Lower leg skin (tissue), 4 donors: ENCODE results near the gene UBXN6. TPM values are rescaled to one million over a fixed set of nuclear protein-coding genes. Genes with fewer than 3 reads are reported as not detected.

ENCODE experiments used
- DNase-seq, 2 donors: peaks; one replicate each; pipeline ENCODE4 v3.0.0-alpha.2; 2019; ENCODE audit warnings: low spot score in 2 of 2
- H3K4me3 ChIP-seq: fragments of 200-600 bp; sonication (generic); 2 replicates; pipeline ENCODE4 v1.5.1; 2017; ENCODE audit warnings: mild to moderate bottlenecking, low read depth; ENCODE audit not compliant: poor library complexity, severe bottlenecking
- POLR2A ChIP-seq, 2 donors: fragments of 450-650 bp; IDR thresholded peaks; one replicate each; pipeline ENCODE4 v1.6.1; 2016 to 2017; ENCODE audit warnings: antibody characterized with exemption in 2 of 2, mild to moderate bottlenecking in 1 of 2, moderate library complexity in 1 of 2
- WGBS, 2 donors: methylation state at CpG; one replicate each; pipeline ENCODE4 v1.1.5; 2018; 5-methylcytosine and 5-hydroxymethylcytosine counted together
- intact Hi-C: fragments of 100-400 bp; cut with DNase I; formaldehyde crosslinking; loops from one replicate; pipeline ENCODE4 v1.15.0; 2023; ENCODE audit warnings: low total_unique reads
- total RNA-seq, 4 donors: library from RNA; depleted of rRNA; stranded (reverse); fragments of >200 nt; gene quantifications; one replicate each; pipeline ENCODE4 v1.1.0, GENCODE V29; 2016
- TF ChIP-seq, protein P1 (sequence below), 3 donors: fragments of 450-650 bp; IDR thresholded peaks; one replicate each; pipeline ENCODE4 v1.5.1; 2016; ENCODE audit warnings: antibody characterized with exemption in 3 of 3, mild to moderate bottlenecking in 3 of 3, moderate library complexity in 2 of 3

Gene UBXN6
- total RNA-seq, 4 donors from 2014 or later = 77.0 to 161 (median 111) TPM

DNA sequence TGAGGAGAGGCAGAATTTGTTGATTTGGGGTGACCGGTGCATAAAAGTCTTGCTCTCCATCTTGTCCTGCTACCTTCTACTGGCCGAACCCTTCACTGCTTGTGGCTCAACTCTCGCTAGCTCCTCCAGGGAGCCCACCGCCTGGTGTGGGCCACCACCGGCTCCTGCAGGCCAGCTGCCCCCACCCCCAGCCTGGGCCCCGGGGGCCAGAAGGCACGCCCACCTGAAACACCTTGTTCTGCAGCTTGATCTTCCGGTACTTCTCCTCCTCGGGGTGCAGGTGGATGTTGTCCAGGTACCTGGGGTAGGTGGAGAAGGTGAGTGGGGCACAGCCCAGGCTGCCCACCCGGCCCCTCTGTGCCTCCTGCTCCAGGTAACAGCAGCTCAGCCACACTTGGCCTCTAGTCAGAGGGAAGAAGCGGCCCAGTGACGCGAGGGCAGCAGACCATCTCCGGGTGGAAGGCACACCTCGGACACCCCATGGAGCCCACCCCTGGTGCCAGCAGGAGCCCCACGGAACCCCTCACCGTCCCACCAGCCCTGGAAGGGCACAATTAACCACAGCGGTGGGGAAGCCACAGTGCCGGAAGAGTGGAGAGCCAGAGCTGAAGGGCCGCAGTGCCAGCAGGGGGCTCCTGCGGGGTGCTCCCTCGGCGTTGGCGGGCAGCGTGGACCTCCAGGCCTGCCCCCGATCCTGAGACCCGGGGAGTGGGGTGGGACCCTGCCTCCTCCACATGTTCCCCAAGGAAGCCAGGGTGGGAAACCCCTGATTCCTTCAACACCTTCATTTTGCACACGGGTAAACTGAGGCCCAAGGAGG lies 10.1 kb downstream of the UBXN6 start:
- no peak for DNase-seq
- TF ChIP-seq POLR2A (IDR thresholded peaks at IDR 0.05) = no peak
- TF ChIP-seq, protein P1, sequence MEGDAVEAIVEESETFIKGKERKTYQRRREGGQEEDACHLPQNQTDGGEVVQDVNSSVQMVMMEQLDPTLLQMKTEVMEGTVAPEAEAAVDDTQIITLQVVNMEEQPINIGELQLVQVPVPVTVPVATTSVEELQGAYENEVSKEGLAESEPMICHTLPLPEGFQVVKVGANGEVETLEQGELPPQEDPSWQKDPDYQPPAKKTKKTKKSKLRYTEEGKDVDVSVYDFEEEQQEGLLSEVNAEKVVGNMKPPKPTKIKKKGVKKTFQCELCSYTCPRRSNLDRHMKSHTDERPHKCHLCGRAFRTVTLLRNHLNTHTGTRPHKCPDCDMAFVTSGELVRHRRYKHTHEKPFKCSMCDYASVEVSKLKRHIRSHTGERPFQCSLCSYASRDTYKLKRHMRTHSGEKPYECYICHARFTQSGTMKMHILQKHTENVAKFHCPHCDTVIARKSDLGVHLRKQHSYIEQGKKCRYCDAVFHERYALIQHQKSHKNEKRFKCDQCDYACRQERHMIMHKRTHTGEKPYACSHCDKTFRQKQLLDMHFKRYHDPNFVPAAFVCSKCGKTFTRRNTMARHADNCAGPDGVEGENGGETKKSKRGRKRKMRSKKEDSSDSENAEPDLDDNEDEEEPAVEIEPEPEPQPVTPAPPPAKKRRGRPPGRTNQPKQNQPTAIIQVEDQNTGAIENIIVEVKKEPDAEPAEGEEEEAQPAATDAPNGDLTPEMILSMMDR (IDR thresholded peaks at IDR 0.05) = no peak
- intact Hi-C loops = no loop called here
- no peak overlapping the region for H3K4me3 ChIP-seq
- WGBS, 2 donors = 86 to 87% methylated on average over 21 to 28 of the region's 28 CpGs

DNA sequence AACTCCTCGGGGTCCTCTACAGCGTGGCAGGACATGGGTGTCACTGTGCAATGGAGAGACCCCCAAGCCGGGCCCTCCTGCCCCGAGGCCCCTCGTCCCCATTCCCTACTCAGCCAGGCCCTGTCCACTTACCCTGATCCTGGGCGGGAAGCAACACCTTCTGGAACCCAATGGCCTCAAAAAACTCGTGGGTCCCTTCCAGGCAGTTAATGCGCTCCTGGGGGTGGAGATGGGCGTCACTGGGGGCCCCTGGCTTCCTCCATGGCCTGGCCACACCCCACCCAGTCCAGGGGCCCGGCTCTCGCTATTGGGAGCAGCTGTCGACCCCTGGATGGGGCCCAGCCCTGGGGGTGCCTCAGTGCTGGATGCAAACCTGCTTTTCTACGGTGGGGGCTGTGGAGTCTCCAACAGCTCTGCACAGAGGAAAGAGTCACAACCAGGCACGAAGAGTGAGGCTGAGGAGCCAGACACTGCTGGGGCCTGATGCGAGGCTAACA lies 10.8 kb downstream of the UBXN6 start:
- no peak overlapping the region for H3K4me3 ChIP-seq
- DNase-seq = no peak
- WGBS, 2 donors = 80 to 82% methylated on average over 13 to 15 of the region's 15 CpGs
- TF ChIP-seq, protein P1 (IDR thresholded peaks at IDR 0.05) = no peak
- no peak for TF ChIP-seq POLR2A (IDR thresholded peaks at IDR 0.05)
- intact Hi-C loops = no loop called here

DNA sequence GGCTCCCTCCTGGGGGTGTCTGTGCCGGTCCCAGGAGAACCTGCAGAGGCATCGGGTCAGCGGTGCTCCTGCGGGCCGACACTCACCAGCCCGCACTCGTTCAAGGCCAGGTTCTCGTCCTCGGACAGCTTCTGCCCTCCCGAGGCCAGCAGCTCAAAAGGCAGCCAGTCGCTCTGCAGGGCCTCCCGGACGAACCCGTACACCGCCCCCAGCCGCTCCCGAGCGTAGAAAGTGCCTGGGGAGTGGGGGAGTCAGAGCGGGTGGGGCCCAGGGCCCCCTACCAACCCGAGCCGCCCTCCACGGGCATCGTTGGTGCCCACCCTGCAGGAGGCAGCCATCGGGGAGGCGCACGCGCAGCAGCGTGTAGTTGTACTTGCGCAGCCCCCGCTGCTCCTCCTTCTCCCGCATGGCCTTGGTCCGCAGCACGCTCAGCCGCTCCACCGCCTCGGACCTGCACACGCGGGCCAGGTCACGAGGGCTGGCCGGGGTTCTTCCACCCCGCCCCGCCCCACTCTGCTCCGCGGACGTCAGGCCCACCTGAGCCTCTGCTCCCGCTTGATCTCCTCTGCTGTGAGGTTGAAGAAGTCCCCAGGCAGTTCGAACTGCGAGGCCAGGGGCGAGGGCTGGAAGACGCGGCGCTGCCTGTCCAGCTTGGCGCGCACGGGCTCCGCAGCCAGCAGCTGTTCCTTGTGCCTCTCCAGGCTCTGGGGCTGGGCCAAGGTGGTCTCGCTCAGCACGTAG lies 11.5 kb downstream of the UBXN6 start:
- intact Hi-C loops = no loop called here
- 94% methylated on average over 51 to 56 of the region's 58 CpGs for WGBS, 2 donors
- DNase-seq = no peak
- TF ChIP-seq, protein P1 (IDR thresholded peaks at IDR 0.05) = no peak
- TF ChIP-seq POLR2A (IDR thresholded peaks at IDR 0.05) = no peak
- H3K4me3 ChIP-seq = no peak overlapping the region

DNA sequence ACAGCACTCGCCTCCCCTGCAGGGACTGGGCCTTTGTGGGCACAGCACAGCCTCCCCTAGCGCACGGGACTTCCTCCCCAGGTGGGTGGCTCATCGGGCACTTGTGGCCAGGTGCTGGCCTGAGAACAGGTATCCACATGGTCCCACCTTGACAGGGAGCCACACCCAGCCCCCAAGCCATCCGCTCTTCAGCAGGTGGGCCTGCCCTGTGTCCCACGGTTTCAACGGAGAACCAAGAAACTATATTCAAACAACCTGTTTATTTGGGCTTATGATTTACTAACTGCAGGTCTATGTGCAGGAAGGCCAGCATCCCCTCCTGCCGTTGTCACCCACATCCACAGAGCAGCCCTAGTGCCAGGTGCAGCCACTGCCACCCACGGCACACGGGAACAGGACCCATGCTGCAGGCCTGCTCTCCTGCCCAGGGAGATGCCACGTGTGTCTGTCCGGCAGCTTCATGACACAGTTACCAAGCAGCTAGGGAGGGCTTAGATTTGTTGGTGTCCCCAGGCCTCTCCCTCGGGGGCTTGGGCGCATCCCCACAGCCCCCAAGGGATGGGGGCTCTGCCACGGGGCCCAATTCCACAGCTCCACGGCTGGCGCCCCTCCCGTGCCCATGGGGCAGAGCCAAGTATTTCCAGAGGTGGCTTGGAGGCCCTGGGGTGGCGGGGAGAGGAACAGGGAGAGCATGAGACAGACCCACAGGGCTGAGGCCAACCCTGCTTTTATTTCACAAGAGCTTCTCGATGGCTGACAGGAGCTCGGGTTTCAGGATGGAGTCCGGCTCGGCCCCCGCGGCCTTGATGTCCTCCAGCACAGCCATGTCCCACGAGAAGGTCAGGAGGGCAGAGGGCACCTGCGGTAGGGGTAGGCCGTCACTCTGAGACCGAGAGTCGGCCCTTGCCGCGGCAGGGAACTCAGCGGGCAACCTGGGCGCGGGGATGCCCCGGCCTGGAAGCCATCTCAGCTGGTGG lies 12.5 kb downstream of the UBXN6 start:
- TF ChIP-seq, protein P1 (IDR thresholded peaks at IDR 0.05) = no peak
- TF ChIP-seq POLR2A (IDR thresholded peaks at IDR 0.05) = no peak
- no peak overlapping the region for H3K4me3 ChIP-seq
- WGBS, 2 donors = 79 to 82% methylated on average over 32 to 36 of the region's 36 CpGs
- DNase-seq = no peak
- intact Hi-C loops = no loop called here
